SK-N-SH (cell line): ENCODE results near the gene OOSP1. TPM values are rescaled to one million over a fixed set of nuclear protein-coding genes. Genes with fewer than 3 reads are reported as not detected.

Source experiments
- CTCF ChIA-PET: fragments of 300-600, 350-600 bp; formaldehyde crosslinking; extraction: SDS; loops from one replicate; lab custom pipeline; 2021; lab: Yijun Ruan, JAX
- POLR2A ChIA-PET: fragments of 350-600 bp; sonication (Branson Sonifier 250); formaldehyde crosslinking; extraction: SDS; loops from one replicate; lab custom pipeline; 2020; ENCODE audit warnings: antibody characterized with exemption, inconsistent platforms; lab: Yijun Ruan, JAX
- DNase-seq: peaks from one replicate; pipeline ENCODE4 v3.0.0; 2012
- H2AFZ ChIP-seq: fragments of 200-600 bp; sonication (generic); 2 replicates; pipeline ENCODE4 v1.8.1; 2016; ENCODE audit warnings: antibody characterized with exemption, mild to moderate bottlenecking, low read depth
- H3F3A ChIP-seq: fragments of 200-600 bp; sonication (generic); replicated peaks from 2 replicates; pipeline ENCODE3; 2016; ENCODE audit warnings: antibody characterized with exemption, mild to moderate bottlenecking; ENCODE audit not compliant: insufficient read depth
- H3K27ac ChIP-seq, 2 experiments: fragments of 200-500 bp in 1 of 2; fragments of 200-600 bp in 1 of 2; sonication (Bioruptor generic) in 1 of 2; sonication (generic), shearing (Covaris generic) in 1 of 2; 2 replicates each; pipeline versions ENCODE4 v1.5.1 to v1.6.1; 2014 to 2016; ENCODE audit warnings: low read depth in 2 of 2, inconsistent platforms in 1 of 2, low read length in 1 of 2, mild to moderate bottlenecking in 1 of 2, mixed read lengths in 1 of 2
- H3K27me3 ChIP-seq: fragments of 200-600 bp; sonication (generic), shearing (Covaris generic); 2 replicates; pipeline ENCODE4 v1.6.1; 2016; ENCODE audit warnings: mixed run types; ENCODE audit not compliant: insufficient read depth
- H3K36me3 ChIP-seq, 2 experiments: fragments of 200-500 bp in 1 of 2; fragments of 200-600 bp in 1 of 2; sonication (Bioruptor generic) in 1 of 2; sonication (generic) in 1 of 2; replicated peaks in 1 of 2; 2 replicates each; pipeline versions ENCODE3 to v1.5.1; 2014 to 2016; ENCODE audit warnings: low read length in 1 of 2, mild to moderate bottlenecking in 1 of 2; ENCODE audit not compliant: insufficient read depth in 2 of 2, control insufficient read depth in 1 of 2
- H3K4me1 ChIP-seq, 2 experiments: fragments of 200-500 bp in 1 of 2; fragments of 200-600 bp in 1 of 2; sonication (Bioruptor generic) in 1 of 2; sonication (generic), shearing (Covaris generic) in 1 of 2; 2 replicates each; pipeline versions ENCODE4 v1.5.1 to v1.6.1; 2014 to 2016; ENCODE audit warnings: low read depth in 1 of 2, low read length in 1 of 2, mixed run types in 1 of 2; ENCODE audit not compliant: insufficient read depth in 2 of 2, control insufficient read depth in 1 of 2
- H3K4me2 ChIP-seq: fragments of 200-600 bp; sonication (generic), shearing (Covaris generic); 2 replicates; pipeline ENCODE4 v1.6.1; 2017; ENCODE audit warnings: mixed run types
- H3K4me3 ChIP-seq, 2 experiments: fragments of 200-500 bp in 1 of 2; fragments of 200-600 bp in 1 of 2; sonication (Bioruptor generic) in 1 of 2; sonication (generic), shearing (Covaris generic) in 1 of 2; 2 replicates each; pipeline versions ENCODE4 v1.5.1 to v1.8.1; 2014 to 2016; ENCODE audit warnings: low read depth in 2 of 2, inconsistent platforms in 1 of 2, low read length in 1 of 2, mild to moderate bottlenecking in 1 of 2, mixed read lengths in 1 of 2, moderate library complexity in 1 of 2
- H3K79me2 ChIP-seq: fragments of 200-600 bp; sonication (generic); 2 replicates; pipeline ENCODE4 v1.8.1; 2017; ENCODE audit warnings: mild to moderate bottlenecking; ENCODE audit not compliant: insufficient read depth
- H3K9ac ChIP-seq: fragments of 200-600 bp; sonication (generic); 2 replicates; pipeline ENCODE4 v1.6.1; 2017; ENCODE audit warnings: mixed run types
- H3K9me2 ChIP-seq: fragments of 200-600 bp; sonication (generic); 2 replicates; pipeline ENCODE4 v1.6.1; 2017; ENCODE audit warnings: mixed run types
- H3K9me3 ChIP-seq: fragments of 200-600 bp; sonication (generic); 2 replicates; pipeline ENCODE4 v1.6.1; 2017; ENCODE audit warnings: mixed run types, mild to moderate bottlenecking, moderate library complexity
- H4K20me1 ChIP-seq: fragments of 200-600 bp; sonication (generic); 2 replicates; pipeline ENCODE4 v1.6.1; 2017; ENCODE audit warnings: mild to moderate bottlenecking, mixed run types; ENCODE audit not compliant: insufficient read depth
- EP300 ChIP-seq, 2 experiments: IDR thresholded peaks; 2 replicates each; pipeline versions ENCODE4 v1.4.0 to v1.6.1; 2012; ENCODE audit warnings: borderline replicate concordance in 1 of 2, low read depth in 1 of 2, low read length in 1 of 2
- GABPA ChIP-seq: IDR thresholded peaks from 2 replicates; pipeline ENCODE4 v1.4.0; 2012; ENCODE audit warnings: low read depth, mild to moderate bottlenecking
- IRF3 ChIP-seq: fragments of 150-350 bp; IDR thresholded peaks from 2 replicates; pipeline ENCODE4 v1.6.1; 2016; ENCODE audit warnings: mild to moderate bottlenecking, low read depth, low read length
- JUND ChIP-seq: IDR thresholded peaks from 2 replicates; pipeline ENCODE4 v1.4.0; 2012
- MEF2A ChIP-seq: IDR thresholded peaks from 2 replicates; pipeline ENCODE4 v1.4.0; 2012; ENCODE audit warnings: low read depth, borderline replicate concordance
- NRF1 ChIP-seq: IDR thresholded peaks from 2 replicates; pipeline ENCODE4 v1.6.1; 2012; ENCODE audit warnings: low read depth, mild to moderate bottlenecking, low read length
- SIN3A ChIP-seq: IDR thresholded peaks from 2 replicates; pipeline ENCODE4 v1.6.1; 2012; ENCODE audit warnings: low read depth, mild to moderate bottlenecking, low read length, moderate library complexity, borderline replicate concordance
- TAF1 ChIP-seq: IDR thresholded peaks from 2 replicates; pipeline ENCODE4 v1.6.1; 2012; ENCODE audit warnings: low read depth, mild to moderate bottlenecking, low read length, moderate library complexity, borderline replicate concordance
- TEAD4 ChIP-seq: IDR thresholded peaks from 2 replicates; pipeline ENCODE4 v1.4.0; 2012; ENCODE audit warnings: mild to moderate bottlenecking, borderline replicate concordance; ENCODE audit not compliant: insufficient read depth
- USF2 ChIP-seq: fragments of 150-350 bp; IDR thresholded peaks from 2 replicates; pipeline ENCODE4 v1.6.1; 2017; ENCODE audit warnings: antibody characterized with exemption, low read length, low read depth, borderline replicate concordance
- ZBTB33 ChIP-seq: IDR thresholded peaks from 2 replicates; pipeline ENCODE4 v1.4.0; 2012; ENCODE audit warnings: low read depth, borderline replicate concordance
- WGBS: methylation state at CpG from one replicate; pipeline ENCODE4 v1.1.6; 2017; ENCODE audit warnings: low lambda C conversion rate; 5-methylcytosine and 5-hydroxymethylcytosine counted together
- polyA plus RNA-seq, 3 experiments: library from polyadenylated mRNA; depleted of rRNA; stranded (reverse); fragments of >200 nt; gene quantifications; 2 replicates each; pipeline ENCODE4 v1.2.3, GENCODE V29; 2012
- TF ChIP-seq, protein P1 (sequence below): IDR thresholded peaks from 2 replicates; pipeline ENCODE4 v1.4.0; 2012; ENCODE audit warnings: low read depth, borderline replicate concordance

The OOSP1 gene
- polyA plus RNA-seq, 1 of the 3 experiments (the other 2 are of a cell fraction) = not detected

- no peaks in the 10 kb centered on the region for H3K27me3 ChIP-seq
- POLR2A ChIA-PET = no interaction called here
- no peak overlapping the region for H3K4me3 ChIP-seq
- H3K36me3 ChIP-seq = no peaks in the 10 kb centered on the region
- H3K4me2 ChIP-seq = no peak overlapping the region
- H3K9ac ChIP-seq = no peak overlapping the region
- H3K79me2 ChIP-seq = no peaks in the 10 kb centered on the region
- H3F3A ChIP-seq = no peaks in the 10 kb centered on the region
- no peak overlapping the region for H3K27ac ChIP-seq
- CTCF ChIA-PET = no interaction called here
- TF ChIP-seq TEAD4 (no peak), NRF1 (no peak), GABPA (no peak), EP300 (IDR thresholded peaks at IDR 0.05; ENCODE audit: borderline replicate concordance in 1 of 2, low read depth in 1 of 2, low read length in 1 of 2) (no peak), JUND (no peak), ZBTB33 (no peak), SIN3A (no peak), MEF2A (no peak), TAF1 (no peak)
- TF ChIP-seq, protein P1, sequence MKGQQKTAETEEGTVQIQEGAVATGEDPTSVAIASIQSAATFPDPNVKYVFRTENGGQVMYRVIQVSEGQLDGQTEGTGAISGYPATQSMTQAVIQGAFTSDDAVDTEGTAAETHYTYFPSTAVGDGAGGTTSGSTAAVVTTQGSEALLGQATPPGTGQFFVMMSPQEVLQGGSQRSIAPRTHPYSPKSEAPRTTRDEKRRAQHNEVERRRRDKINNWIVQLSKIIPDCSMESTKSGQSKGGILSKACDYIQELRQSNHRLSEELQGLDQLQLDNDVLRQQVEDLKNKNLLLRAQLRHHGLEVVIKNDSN = no peak
- no peaks in the 10 kb centered on the region for H4K20me1 ChIP-seq
- H3K9me2 ChIP-seq = no peaks in the 10 kb centered on the region
- DNase-seq = no peak
- WGBS = 4% methylated on average over 1 of the region's 1 CpG
- no peak overlapping the region for H2AFZ ChIP-seq
- no peaks in the 10 kb centered on the region for H3K9me3 ChIP-seq
- no peaks in the 10 kb centered on the region for H3K4me1 ChIP-seq
Measured at GRCh38 chr11:59894616-59895015, 43.6 kb upstream of the OOSP1 start.

DNA sequence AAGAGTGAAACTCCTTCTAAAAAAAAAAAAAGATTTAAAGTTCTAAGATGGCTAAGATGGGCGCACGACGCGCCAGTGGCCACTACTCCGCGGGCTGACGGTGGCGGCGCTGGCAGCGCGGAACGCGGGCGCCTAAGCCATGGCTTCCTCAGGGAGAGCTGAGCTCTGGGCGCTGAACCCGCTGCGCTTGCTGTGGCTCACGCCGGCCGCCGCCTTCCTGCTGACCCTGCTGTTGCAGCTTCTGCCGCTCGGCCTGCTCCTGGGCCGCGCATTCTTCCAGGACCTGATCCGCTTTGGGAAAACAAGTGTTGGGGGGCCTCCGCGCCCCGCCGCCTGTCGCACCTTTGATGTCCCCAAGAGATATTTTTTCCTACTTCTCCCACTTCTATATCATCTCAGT is 40.2 kb upstream of the OOSP1 start:
- no peak overlapping the region for H3K4me3 ChIP-seq
- no peak overlapping the region for H2AFZ ChIP-seq
- POLR2A ChIA-PET = no interaction called here
- no peaks in the 10 kb centered on the region for H3F3A ChIP-seq
- H3K9me2 ChIP-seq = no peaks in the 10 kb centered on the region
- CTCF ChIA-PET = interaction anchor here (0.7 to 2.2 kb wide), 2 partner anchors 18 to 21 kb away, joined by 3 to 7 read pairs; no protein-coding TSS in a partner anchor
- H4K20me1 ChIP-seq = no peaks in the 10 kb centered on the region
- no peaks in the 10 kb centered on the region for H3K9me3 ChIP-seq
- H3K36me3 ChIP-seq = no peaks in the 10 kb centered on the region
- 90% methylated on average over 31 of the region's 31 CpGs for WGBS
- H3K27me3 ChIP-seq = no peaks in the 10 kb centered on the region
- H3K4me1 ChIP-seq = peaks cover 0 to 4% of the 10 kb centered on the region in 2 experiments; a peak in 1 of 4 replicates
- TF ChIP-seq MEF2A = no peak
- TF ChIP-seq IRF3 = no peak
- TF ChIP-seq USF2 = no peak
- H3K27ac ChIP-seq = no peak overlapping the region
- DNase-seq = no peak
- H3K9ac ChIP-seq = no peak overlapping the region
- H3K79me2 ChIP-seq = no peaks in the 10 kb centered on the region
- H3K4me2 ChIP-seq = no peak overlapping the region
